GM18511 (cell line): ENCODE results near the gene PCDH9.
A peak's percentile ranks its signal among the peaks of the same experiment; 100 is the strongest.
"Not testable (repeated sequence)": the region's sequence is repeated elsewhere in the genome, so short reads cannot be mapped to it uniquely, and the experiment has no call there.

Experiments
- ATAC-seq: cut with Tn5 transposase; IDR thresholded peaks from one replicate; pipeline ENCODE4 v1.9.1; 2021; ENCODE audit warnings: mild to moderate bottlenecking, moderate library complexity; ENCODE audit not compliant: unreplicated experiment

PCDH9 gene

DNA sequence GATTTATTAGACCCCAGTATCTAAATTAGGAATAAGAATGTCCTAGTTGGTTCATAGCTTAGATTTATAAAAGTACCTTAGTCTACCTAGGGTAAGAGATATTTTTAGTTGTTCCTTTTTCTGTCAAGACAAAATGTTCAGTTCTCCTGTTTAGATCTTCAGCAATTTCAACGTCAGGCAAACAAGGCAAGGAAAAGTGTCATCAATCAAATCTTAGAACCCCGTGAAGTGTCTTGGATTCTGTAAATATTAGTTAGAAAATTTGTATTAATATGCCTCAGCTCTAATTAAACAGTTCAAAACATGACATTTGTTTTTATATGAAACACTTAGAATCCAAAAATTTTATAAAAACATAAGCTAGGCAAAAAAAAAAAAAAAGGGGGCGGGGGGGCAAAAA lies 296.6 kb downstream of the PCDH9 start:
- no peak for ATAC-seq

- ATAC-seq: no peak
Measured at GRCh38 chr13:66927562-66927961, 302.6 kb downstream of the PCDH9 start.

GRCh38 chr13:66926851-66927524 lies 303.1 kb downstream of the PCDH9 start:
- ATAC-seq: no peak

- no peak for ATAC-seq
Measured at GRCh38 chr13:66926200-66926850, 303.8 kb downstream of the PCDH9 start.

GRCh38 chr13:66922444-66922843 lies 307.7 kb downstream of the PCDH9 start:
- no peak for ATAC-seq

GRCh38 chr13:66921437-66921836 lies 308.7 kb downstream of the PCDH9 start:
- no peak for ATAC-seq

- no peak for ATAC-seq
Measured at GRCh38 chr13:66915596-66916185, 314.4 kb downstream of the PCDH9 start.

- no peak for ATAC-seq
Measured at GRCh38 chr13:66914155-66914554, 316.0 kb downstream of the PCDH9 start.

DNA sequence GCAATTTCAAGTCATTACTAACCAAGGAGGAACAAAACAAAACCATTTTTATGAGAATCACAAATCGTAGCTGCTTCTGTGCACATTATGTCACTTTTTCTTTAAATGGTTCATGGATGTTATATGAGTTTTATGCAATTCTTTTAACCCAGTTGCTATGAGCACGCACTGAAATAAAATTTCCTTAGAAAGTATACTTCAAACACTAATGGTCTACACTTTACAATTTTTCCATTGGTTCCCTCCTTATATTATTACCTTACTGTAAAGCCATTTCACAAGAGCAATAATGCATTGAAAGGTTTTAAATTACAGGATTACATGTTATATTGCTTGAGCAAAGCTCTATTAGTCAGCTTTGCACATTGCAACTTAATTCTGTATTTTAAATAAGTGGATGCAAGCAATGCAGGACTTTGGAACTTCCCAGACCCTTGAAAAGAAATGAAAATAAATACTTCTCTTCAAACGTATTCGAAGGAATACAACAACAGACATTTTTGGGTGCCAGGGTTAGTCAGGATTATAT lies 318.7 kb downstream of the PCDH9 start:
- no peak for ATAC-seq

- ATAC-seq: no peak
Measured at GRCh38 chr13:66899955-66900354, 330.2 kb downstream of the PCDH9 start.

- no peak for ATAC-seq
Measured at GRCh38 chr13:66896933-66897332, 333.2 kb downstream of the PCDH9 start.

DNA sequence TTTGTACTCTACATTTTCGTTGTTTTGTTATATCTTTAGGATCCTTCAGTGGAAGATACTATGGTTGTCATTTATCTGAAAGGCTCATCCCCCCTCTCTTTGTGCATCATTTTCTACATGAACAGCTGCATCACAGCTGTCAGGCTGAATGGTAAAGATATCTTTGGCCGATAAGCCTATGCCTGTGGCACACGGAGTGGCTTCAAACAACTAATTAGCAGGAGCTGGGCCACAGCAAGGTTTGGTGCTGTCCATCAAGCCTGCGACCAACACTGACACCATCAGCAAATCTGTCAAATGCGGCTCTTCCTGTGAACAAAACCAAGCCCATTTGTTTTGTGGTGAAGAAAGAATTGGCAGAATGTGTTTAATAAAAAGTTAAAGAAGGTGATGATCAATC lies 334.4 kb downstream of the PCDH9 start:
- no peak for ATAC-seq

- ATAC-seq: no peak
Measured at GRCh38 chr13:66895320-66895719, 334.8 kb downstream of the PCDH9 start.

GRCh38 chr13:66888698-66889097 lies 341.4 kb downstream of the PCDH9 start:
- no peak for ATAC-seq

GRCh38 chr13:66887088-66887487 lies 343.0 kb downstream of the PCDH9 start:
- ATAC-seq: peak; percentile 92

DNA sequence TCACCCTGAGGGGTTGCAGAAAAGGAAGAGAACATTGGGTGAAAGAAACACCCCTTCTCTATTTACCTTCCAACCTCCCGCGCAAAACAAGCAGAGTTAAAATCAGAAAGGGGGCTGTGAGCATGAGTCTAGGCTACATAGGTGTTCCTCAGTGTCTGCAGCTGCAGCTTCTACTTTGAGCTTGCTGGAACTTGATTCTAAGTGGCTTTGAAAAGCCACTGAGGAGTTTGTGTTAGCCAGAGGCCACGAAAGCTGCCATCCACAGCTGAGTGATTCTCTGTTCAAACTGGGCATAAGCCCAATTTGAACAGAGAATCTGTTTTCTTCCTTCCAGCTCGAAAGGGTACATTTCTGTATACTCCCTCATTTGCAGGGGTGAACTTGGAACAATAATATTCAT lies 343.9 kb downstream of the PCDH9 start:
- no peak for ATAC-seq

GRCh38 chr13:66881170-66881569 lies 349.0 kb downstream of the PCDH9 start:
- ATAC-seq: not testable (repeated sequence)

DNA sequence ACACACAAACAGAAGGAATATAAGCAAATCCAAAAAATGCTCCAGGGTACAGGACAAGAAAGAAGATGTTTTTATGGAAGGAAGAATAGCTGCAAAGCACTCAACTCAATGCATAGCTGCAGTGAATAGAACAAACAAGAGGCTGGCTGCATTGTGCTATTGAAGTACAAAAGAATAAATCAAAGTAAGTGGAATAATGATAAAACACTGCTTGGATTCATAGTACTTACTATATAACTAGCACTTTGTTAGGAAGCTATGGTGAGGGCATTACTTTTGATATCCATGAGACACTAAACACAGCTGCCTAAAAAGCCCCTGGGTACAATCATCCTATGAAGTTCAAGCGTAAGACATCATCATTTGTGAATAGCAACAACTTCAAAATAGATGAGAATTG lies 350.1 kb downstream of the PCDH9 start:
- no peak for ATAC-seq

- ATAC-seq: no peak
Measured at GRCh38 chr13:66875264-66875663, 354.9 kb downstream of the PCDH9 start.

DNA sequence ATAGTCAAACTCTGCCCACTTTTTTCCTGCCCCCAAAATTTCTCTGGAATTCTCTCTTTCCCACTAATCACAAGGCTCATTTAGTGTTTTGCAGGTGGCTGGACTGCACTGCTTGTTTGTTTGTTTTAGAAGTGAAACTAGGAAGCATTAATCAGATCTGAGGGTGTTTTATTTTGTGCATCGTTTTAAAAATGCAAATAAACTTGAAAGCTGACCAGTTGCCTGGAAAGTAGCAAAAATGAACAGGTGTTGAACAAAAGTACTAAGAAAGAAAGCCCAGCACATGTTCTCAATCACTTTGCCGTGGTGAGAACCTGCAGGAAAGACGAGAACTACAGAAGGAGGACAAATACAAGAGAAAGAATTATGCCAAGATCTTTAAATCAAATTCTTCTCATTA lies 365.5 kb downstream of the PCDH9 start:
- ATAC-seq: no peak

- no peak for ATAC-seq
Measured at GRCh38 chr13:66860878-66861417, 369.2 kb downstream of the PCDH9 start.
